A673 (cell line): ENCODE measurements around the gene VAV2.

Source experiments
- EZH2 ChIP-seq: fragments of 200-600 bp; sonication (generic); IDR thresholded peaks from 2 replicates; pipeline ENCODE4 v1.6.1; 2017; ENCODE audit warnings: borderline replicate concordance, low read depth, mild to moderate bottlenecking, mixed read lengths, antibody characterized with exemption, low read length; ENCODE audit not compliant: poor library complexity, severe bottlenecking
- TF ChIP-seq, protein P1 (sequence below): fragments of 300-800, 200-600 bp; sonication (generic); conservative IDR thresholded peaks from 2 replicates; pipeline ENCODE4 v1.5.1; 2017; ENCODE audit warnings: low read depth, mild to moderate bottlenecking, antibody characterized with exemption, low read length, moderate library complexity, mixed read lengths

DNA sequence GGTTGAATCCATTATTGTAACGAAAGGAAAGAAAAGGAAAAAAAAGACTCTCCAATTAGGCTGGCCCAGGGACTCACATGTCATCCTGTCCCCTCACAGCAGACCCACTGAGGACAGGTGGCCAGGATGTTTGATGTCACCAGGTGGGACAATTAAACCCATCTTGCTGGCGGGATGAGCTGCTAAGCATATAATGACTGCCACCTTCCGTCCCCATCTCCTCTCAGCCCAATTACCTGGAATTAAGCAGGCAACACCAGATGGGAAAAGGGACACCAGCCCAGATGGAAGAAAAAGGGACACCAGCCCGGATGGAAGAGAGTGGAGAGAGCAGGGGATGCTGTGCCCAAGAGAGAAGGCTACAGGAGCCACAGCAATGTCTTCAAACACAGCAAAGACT lies 137.4 kb downstream of the VAV2 start:
- TF ChIP-seq, protein P1, sequence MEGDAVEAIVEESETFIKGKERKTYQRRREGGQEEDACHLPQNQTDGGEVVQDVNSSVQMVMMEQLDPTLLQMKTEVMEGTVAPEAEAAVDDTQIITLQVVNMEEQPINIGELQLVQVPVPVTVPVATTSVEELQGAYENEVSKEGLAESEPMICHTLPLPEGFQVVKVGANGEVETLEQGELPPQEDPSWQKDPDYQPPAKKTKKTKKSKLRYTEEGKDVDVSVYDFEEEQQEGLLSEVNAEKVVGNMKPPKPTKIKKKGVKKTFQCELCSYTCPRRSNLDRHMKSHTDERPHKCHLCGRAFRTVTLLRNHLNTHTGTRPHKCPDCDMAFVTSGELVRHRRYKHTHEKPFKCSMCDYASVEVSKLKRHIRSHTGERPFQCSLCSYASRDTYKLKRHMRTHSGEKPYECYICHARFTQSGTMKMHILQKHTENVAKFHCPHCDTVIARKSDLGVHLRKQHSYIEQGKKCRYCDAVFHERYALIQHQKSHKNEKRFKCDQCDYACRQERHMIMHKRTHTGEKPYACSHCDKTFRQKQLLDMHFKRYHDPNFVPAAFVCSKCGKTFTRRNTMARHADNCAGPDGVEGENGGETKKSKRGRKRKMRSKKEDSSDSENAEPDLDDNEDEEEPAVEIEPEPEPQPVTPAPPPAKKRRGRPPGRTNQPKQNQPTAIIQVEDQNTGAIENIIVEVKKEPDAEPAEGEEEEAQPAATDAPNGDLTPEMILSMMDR, result no peak
- no peak for TF ChIP-seq EZH2
